ENCODE measurements around the gene NLRC5. TPM values are rescaled to one million over a fixed set of nuclear protein-coding genes. Genes with fewer than 3 reads are reported as not detected.

NLRC5 gene
- total RNA-seq, 2 donors from 2014 or later: 0.64 to 0.97 TPM

- Histone ChIP-seq H3K4me3 (ENCODE audit: low read length) (peak within 1 kb of the TSS; percentile 83), H3K9ac (ENCODE audit: extremely low read depth, low read length, poor library complexity, severe bottlenecking) (peak within 1 kb of the TSS; percentile 44), H3K4me1 (ENCODE audit: control insufficient read depth, insufficient read depth, low read length) (peaks cover 3% of the 10 kb centered on the region), H3K27ac (ENCODE audit: low read depth, low read length) (peak within 1 kb of the TSS; percentile 26), H3K9me3 (ENCODE audit: control insufficient read depth, low read length) (no peaks in the 10 kb centered on the region), H3K27me3 (ENCODE audit: control insufficient read depth, insufficient read depth, low read length, poor library complexity, severe bottlenecking) (peaks cover 14% of the 10 kb centered on the region), H3K36me3 (ENCODE audit: control insufficient read depth, insufficient read depth, low read length) (no peaks in the 10 kb centered on the region)
- TF ChIP-seq CTCF (conservative IDR thresholded peaks at IDR 0.05): no peak
- Mint-ChIP-seq H3K27me3 (ENCODE audit: insufficient read depth) (peaks cover 58% of the 10 kb centered on the region), H3K4me1 (peaks cover 8% of the 10 kb centered on the region), H3K4me3 (peak within 1 kb of the TSS; percentile 67), H3K27ac (no peak within 1 kb of the TSS), H3K9me3 (no peaks in the 10 kb centered on the region), H3K36me3 (ENCODE audit: low read depth) (no peaks in the 10 kb centered on the region)
- 1 to 5% methylated on average over 10 to 98 of the region's 100 CpGs for WGBS, 2 experiments (ENCODE audit: insufficient coverage in 1 of 2, insufficient read length in 1 of 2)
- peak; percentile 78 for DNase-seq
Measured at GRCh38 chr16:57091975-57092785, 102.8 kb downstream of the NLRC5 start, which contains the start of gene CPNE2. Gene CPNE2, plus strand, starts transcription at chr16:57092583. Its CDS starts 18,160 bp downstream, at chr16:57110743.

GRCh38 chr16:57092786-57093411 lies 103.5 kb downstream of the NLRC5 start:
- Mint-ChIP-seq H3K9me3 (no peaks in the 10 kb centered on the region), H3K36me3 (ENCODE audit: low read depth) (no peaks in the 10 kb centered on the region), H3K27ac (no peak overlapping the region), H3K4me3 (peak overlapping the region; percentile 67), H3K27me3 (ENCODE audit: insufficient read depth) (peaks cover 54% of the 10 kb centered on the region), H3K4me1 (peaks cover 8% of the 10 kb centered on the region)
- H3K36me3 ChIP-seq (ENCODE audit: control insufficient read depth, insufficient read depth, low read length): no peaks in the 10 kb centered on the region
- WGBS, 2 experiments (ENCODE audit: insufficient coverage in 1 of 2, insufficient read length in 1 of 2): 0 to 2% methylated on average over 3 to 53 of the region's 53 CpGs
- H3K27ac ChIP-seq (ENCODE audit: low read depth, low read length): no peak overlapping the region
- peaks cover 3% of the 10 kb centered on the region for H3K4me1 ChIP-seq (ENCODE audit: control insufficient read depth, insufficient read depth, low read length)
- H3K9me3 ChIP-seq (ENCODE audit: control insufficient read depth, low read length): no peaks in the 10 kb centered on the region
- H3K9ac ChIP-seq (ENCODE audit: extremely low read depth, low read length, poor library complexity, severe bottlenecking): peak overlapping the region; percentile 22
- DNase-seq: peak; percentile 84
- peaks cover 14% of the 10 kb centered on the region for H3K27me3 ChIP-seq (ENCODE audit: control insufficient read depth, insufficient read depth, low read length, poor library complexity, severe bottlenecking)
- H3K4me3 ChIP-seq (ENCODE audit: low read length): peak overlapping the region; percentile 83
- peak; percentile 89 for TF ChIP-seq CTCF (conservative IDR thresholded peaks at IDR 0.05)

- peaks cover 14% of the 10 kb centered on the region for H3K27me3 ChIP-seq (ENCODE audit: control insufficient read depth, insufficient read depth, low read length, poor library complexity, severe bottlenecking)
- no peak overlapping the region for H3K27ac Mint-ChIP-seq
- no peak overlapping the region for H3K9ac ChIP-seq (ENCODE audit: extremely low read depth, low read length, poor library complexity, severe bottlenecking)
- H3K36me3 Mint-ChIP-seq (ENCODE audit: low read depth): no peaks in the 10 kb centered on the region
- peaks cover 3% of the 10 kb centered on the region for H3K4me1 ChIP-seq (ENCODE audit: control insufficient read depth, insufficient read depth, low read length)
- peak overlapping the region; percentile 67 for H3K4me3 Mint-ChIP-seq
- no peak for TF ChIP-seq CTCF (conservative IDR thresholded peaks at IDR 0.05)
- DNase-seq: no peak
- H3K36me3 ChIP-seq (ENCODE audit: control insufficient read depth, insufficient read depth, low read length): no peaks in the 10 kb centered on the region
- H3K9me3 Mint-ChIP-seq: no peaks in the 10 kb centered on the region
- no peak overlapping the region for H3K27ac ChIP-seq (ENCODE audit: low read depth, low read length)
- no peaks in the 10 kb centered on the region for H3K9me3 ChIP-seq (ENCODE audit: control insufficient read depth, low read length)
- H3K4me3 ChIP-seq (ENCODE audit: low read length): peak overlapping the region; percentile 83
- H3K4me1 Mint-ChIP-seq: peaks cover 8% of the 10 kb centered on the region
- peaks cover 51% of the 10 kb centered on the region for H3K27me3 Mint-ChIP-seq (ENCODE audit: insufficient read depth)
- WGBS, 2 experiments (ENCODE audit: insufficient coverage in 1 of 2, insufficient read length in 1 of 2): 90 to 91% methylated on average over 13 to 18 of the region's 18 CpGs
Measured at GRCh38 chr16:57093666-57094564, 104.6 kb downstream of the NLRC5 start.

Data from endodermal cell (in vitro differentiated cells).